Lower lobe of right lung (tissue), 2 donors: Measurements from ENCODE around the gene CFL1. TPM values are rescaled to one million over a fixed set of nuclear protein-coding genes. Genes with fewer than 3 reads are reported as not detected.

ENCODE experiments used
- ATAC-seq, 2 donors: fragments of 200-7000 bp; cut with Tn5 transposase; one replicate each; pipeline ENCODE4 v1.9.1; 2020 to 2022; ENCODE audit warnings: mild to moderate bottlenecking in 2 of 2, moderate library complexity in 2 of 2
- DNase-seq: peaks from one replicate; pipeline ENCODE4 v3.0.0-alpha.2; 2020
- H3K27ac ChIP-seq: fragments of 200-600 bp; one replicate; pipeline ENCODE4 v1.8.0; 2022
- H3K27me3 ChIP-seq: fragments of 200-600 bp; one replicate; pipeline ENCODE4 v1.8.0; 2022; ENCODE audit warnings: low read depth
- H3K36me3 ChIP-seq: fragments of 200-600 bp; one replicate; pipeline ENCODE4 v1.8.0; 2022; ENCODE audit warnings: mild to moderate bottlenecking
- H3K4me1 ChIP-seq: fragments of 200-600 bp; one replicate; pipeline ENCODE4 v1.8.0; 2022
- H3K4me3 ChIP-seq: fragments of 200-600 bp; one replicate; pipeline ENCODE4 v1.8.0; 2022; ENCODE audit warnings: mild to moderate bottlenecking
- H3K9me3 ChIP-seq: fragments of 200-600 bp; one replicate; pipeline ENCODE4 v1.8.0; 2022
- intact Hi-C: fragments of 100-400 bp; cut with DNase I; formaldehyde crosslinking; loops from one replicate; pipeline ENCODE4 v1.11.0; 2022
- total RNA-seq: library from RNA; stranded (reverse); fragmentation: NEBNext Ultra II Directional; extraction: Animal tissue kit (Norgen Biotek cat#: 25700); gene quantifications from one replicate; pipeline ENCODE4 v1.2.1, GENCODE V29; 2021
- TF ChIP-seq, protein P1 (sequence below): fragments of 200-600 bp; IDR thresholded peaks from one replicate; pipeline ENCODE4 v1.8.0; 2022; ENCODE audit warnings: antibody characterized with exemption, mild to moderate bottlenecking
- donor health status: DM: no; HTN: yes; CAD: no; lungs with severe emphysema.

CFL1 gene
- total RNA-seq, 1 donor from 2014 or later: 647 TPM

DNA sequence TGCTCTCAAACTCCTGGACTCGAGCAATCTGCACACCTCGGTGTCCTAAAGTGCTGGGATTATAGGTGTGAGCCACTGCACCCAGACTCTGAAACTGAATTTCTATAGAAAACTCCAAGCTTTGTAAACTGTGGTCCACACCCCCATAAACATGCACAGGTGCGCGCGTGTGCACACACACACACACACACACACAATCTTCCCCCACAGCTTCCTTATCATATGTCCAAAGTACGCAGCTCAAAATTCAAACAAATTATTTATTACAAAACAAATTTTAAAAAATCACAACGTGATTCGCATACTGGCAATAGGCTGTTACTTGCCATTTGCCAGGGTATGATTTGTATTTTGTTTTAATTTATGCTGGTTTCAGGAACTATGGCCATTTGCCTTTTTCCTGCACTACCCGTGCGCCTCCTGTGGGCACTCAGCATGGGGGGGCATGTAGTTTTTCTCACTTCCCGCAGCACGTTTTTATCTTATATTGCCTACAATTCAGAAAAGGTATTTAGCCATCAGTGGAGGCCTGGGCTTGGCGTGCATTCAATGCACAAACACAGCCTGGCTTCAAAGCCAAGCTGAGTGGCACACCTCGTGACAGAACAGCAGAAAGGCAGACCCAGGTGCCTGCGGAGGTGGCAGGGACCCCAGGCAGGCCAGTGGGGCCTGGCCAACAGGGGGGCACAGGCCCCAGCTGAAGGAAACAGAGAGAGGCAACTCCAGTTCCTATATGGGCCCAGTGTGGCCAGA is 35.0 kb downstream of the CFL1 start:
- no peak overlapping the region for H3K27ac ChIP-seq
- DNase-seq: peak; percentile 48

DNA sequence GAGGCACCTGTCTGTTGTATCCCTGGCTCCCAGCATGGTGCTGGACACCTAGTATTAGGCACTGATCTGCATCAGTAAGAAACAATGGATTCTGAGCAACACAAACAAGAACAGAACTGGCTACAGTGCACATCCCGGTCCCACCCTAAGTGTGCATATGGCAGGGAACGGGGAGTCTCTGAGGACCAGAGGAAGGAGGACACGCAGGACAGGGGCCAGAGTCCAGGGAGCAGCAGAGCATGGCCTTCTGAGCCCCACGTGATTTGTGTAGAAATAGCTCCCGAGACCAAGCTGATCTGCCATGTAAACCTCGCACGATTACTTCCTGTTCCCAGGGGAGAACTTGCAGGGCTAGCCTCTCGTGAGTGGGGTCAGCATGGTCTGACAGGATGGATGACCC is 36.9 kb downstream of the CFL1 start:
- peak; percentile 46 for DNase-seq
- TF ChIP-seq, protein P1, sequence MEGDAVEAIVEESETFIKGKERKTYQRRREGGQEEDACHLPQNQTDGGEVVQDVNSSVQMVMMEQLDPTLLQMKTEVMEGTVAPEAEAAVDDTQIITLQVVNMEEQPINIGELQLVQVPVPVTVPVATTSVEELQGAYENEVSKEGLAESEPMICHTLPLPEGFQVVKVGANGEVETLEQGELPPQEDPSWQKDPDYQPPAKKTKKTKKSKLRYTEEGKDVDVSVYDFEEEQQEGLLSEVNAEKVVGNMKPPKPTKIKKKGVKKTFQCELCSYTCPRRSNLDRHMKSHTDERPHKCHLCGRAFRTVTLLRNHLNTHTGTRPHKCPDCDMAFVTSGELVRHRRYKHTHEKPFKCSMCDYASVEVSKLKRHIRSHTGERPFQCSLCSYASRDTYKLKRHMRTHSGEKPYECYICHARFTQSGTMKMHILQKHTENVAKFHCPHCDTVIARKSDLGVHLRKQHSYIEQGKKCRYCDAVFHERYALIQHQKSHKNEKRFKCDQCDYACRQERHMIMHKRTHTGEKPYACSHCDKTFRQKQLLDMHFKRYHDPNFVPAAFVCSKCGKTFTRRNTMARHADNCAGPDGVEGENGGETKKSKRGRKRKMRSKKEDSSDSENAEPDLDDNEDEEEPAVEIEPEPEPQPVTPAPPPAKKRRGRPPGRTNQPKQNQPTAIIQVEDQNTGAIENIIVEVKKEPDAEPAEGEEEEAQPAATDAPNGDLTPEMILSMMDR: no peak
- H3K36me3 ChIP-seq: no peaks in the 10 kb centered on the region
- H3K27me3 ChIP-seq: no peaks in the 10 kb centered on the region
- intact Hi-C loops: no loop called here
- peaks cover 11% of the 10 kb centered on the region for H3K4me1 ChIP-seq
- H3K9me3 ChIP-seq: no peaks in the 10 kb centered on the region
- no peak for ATAC-seq
- no peak overlapping the region for H3K27ac ChIP-seq
- no peak overlapping the region for H3K4me3 ChIP-seq

More for the DNA sequence above, 35.0 kb downstream of the CFL1 start:
- Histone ChIP-seq H3K4me1 (no peaks in the 10 kb centered on the region), H3K4me3 (no peak overlapping the region), H3K36me3 (no peaks in the 10 kb centered on the region), H3K9me3 (no peaks in the 10 kb centered on the region), H3K27me3 (no peaks in the 10 kb centered on the region)
- ATAC-seq: peak in 1 of 2 donors; percentile 32
- TF ChIP-seq, protein P1: no peak
- intact Hi-C loops: no loop called here

DNA sequence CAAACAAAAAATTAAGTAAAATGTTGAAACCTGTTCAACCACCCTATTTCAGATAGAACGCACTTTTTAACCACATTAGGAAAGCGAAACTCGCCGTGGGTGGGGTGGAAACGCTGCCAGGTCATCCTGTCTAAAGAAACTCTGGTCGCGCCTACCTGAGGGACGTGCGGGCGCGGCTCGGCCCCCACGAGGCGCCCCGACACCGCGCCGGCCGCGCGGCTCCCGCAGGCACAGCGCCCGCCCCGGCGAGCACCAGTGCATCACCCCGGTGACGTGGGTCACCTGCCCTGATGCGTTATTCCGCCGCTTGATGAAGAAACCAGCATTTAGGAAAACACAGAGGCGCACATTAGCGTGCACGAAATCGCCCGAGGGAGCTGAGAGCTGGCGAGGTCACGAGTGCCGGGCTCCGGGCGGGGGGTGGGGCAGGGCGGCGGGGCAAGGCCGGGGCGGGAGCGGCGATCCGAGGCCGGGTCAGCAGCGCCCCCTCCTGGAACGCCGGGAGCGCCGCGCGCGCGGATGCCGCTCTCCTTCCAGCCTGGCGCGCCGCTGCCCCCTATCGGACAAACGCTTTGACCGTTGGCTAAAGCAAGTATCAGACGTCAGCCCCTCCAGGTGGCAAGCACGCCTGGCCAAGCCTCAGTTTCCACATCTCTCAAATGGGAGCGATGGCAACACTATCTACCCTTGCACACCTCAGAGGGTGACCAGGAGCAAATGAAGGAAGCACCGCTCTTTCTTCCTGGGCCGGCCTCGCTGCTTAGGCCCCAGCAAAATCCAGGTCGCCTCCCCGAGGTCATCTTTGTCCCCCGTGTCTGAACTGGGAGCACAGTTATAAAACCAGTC is 39.9 kb downstream of the CFL1 start:
- TF ChIP-seq, protein P1: peak; percentile 100
- Histone ChIP-seq H3K4me3 (peak overlapping the region; percentile 74), H3K27ac (peak overlapping the region; percentile 86), H3K9me3 (no peaks in the 10 kb centered on the region), H3K36me3 (no peaks in the 10 kb centered on the region), H3K4me1 (peaks cover 16% of the 10 kb centered on the region), H3K27me3 (no peaks in the 10 kb centered on the region)
- ATAC-seq (peak; percentile 95 to 98), DNase-seq (peak; percentile 96)
- intact Hi-C loops: no loop called here

DNA sequence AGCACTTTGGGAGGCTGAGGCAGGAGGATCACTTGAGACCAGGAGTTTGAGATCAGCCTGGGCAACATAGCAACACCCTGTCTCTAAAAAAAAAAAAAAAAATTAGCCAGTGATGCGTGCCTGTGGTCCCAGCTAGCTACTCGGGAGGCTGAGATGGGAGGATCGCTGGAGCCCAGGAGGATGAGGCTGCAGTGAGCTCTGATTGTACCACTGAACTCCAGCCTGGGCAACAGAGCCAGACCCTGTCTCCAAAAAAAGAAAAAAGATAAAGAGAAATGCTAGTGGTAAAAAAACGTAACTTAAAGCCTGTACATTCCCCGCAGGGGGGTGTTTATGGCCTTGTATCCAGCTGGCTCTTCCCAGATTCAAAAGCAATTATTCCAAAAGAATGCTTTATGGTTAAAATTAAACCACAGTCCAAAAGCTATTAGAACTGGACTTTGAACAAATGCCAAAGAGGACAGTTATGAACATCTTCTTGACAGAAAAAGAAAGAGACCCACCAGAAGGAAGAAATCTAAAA is 40.6 kb downstream of the CFL1 start:
- Histone ChIP-seq H3K27ac (peak overlapping the region; percentile 86), H3K27me3 (no peaks in the 10 kb centered on the region), H3K36me3 (no peaks in the 10 kb centered on the region), H3K9me3 (no peaks in the 10 kb centered on the region), H3K4me3 (peak overlapping the region; percentile 74), H3K4me1 (peaks cover 16% of the 10 kb centered on the region)
- intact Hi-C loops: no loop called here
- TF ChIP-seq, protein P1: no peak
- ATAC-seq (no peak), DNase-seq (peak; percentile 10)

DNA sequence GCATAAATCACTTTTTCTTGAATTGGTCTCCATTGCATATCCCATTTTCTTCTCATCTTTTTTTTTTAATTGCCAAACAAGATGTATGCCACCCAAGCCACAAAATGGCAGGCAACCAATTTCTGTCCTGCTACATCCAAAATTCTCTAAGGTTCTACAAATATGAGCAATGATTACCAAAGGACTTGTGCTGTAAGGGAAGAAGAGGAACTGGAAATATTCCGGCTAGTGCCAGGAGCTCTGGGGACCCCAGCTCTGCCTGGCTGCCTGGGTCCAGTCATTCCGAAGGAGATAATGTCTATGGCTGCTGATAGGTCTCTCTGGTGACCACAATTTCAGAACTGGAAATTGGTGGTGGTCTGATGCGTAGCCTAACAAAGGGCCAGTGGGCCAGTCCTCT is 41.3 kb downstream of the CFL1 start:
- DNase-seq: peak; percentile 24
- TF ChIP-seq, protein P1: no peak
- Histone ChIP-seq H3K27ac (peak overlapping the region; percentile 86), H3K4me1 (peaks cover 16% of the 10 kb centered on the region), H3K36me3 (no peaks in the 10 kb centered on the region), H3K9me3 (no peaks in the 10 kb centered on the region), H3K27me3 (no peaks in the 10 kb centered on the region), H3K4me3 (peak overlapping the region; percentile 74)
- intact Hi-C loops: no loop called here
- no peak for ATAC-seq
